Spinal cord (tissue), 10 donors: ENCODE data around the gene ZNF296. TPM values are rescaled to one million over a fixed set of nuclear protein-coding genes. Genes with fewer than 3 reads are reported as not detected.
"Not testable (repeated sequence)": the region's sequence is repeated elsewhere in the genome, so short reads cannot be mapped to it uniquely, and the experiment has no call there.

ENCODE experiments used
- DNase-seq, 6 donors: peaks; one replicate each; pipeline versions ENCODE4 v3.0.0 to v3.0.0-alpha.2; 2013 to 2015; ENCODE audit warnings: low spot score in 6 of 6, low read depth in 4 of 6
- H3K27ac ChIP-seq: one replicate; pipeline ENCODE4 v1.5.1; 2013; ENCODE audit warnings: low read depth, low read length, control low read depth
- H3K27me3 ChIP-seq: one replicate; pipeline ENCODE4 v1.6.1; 2013; ENCODE audit warnings: low read length; ENCODE audit not compliant: control insufficient read depth, insufficient read depth
- H3K36me3 ChIP-seq: one replicate; pipeline ENCODE4 v1.6.1; 2013; ENCODE audit warnings: low read length; ENCODE audit not compliant: control insufficient read depth, insufficient read depth
- H3K4me1 ChIP-seq: one replicate; pipeline ENCODE4 v1.6.1; 2013; ENCODE audit warnings: low read length; ENCODE audit not compliant: control insufficient read depth, insufficient read depth
- H3K4me3 ChIP-seq: one replicate; pipeline ENCODE4 v1.5.1; 2013; ENCODE audit warnings: low read depth, low read length, control low read depth
- H3K9me3 ChIP-seq: one replicate; pipeline ENCODE4 v1.6.1; 2013; ENCODE audit warnings: low read length; ENCODE audit not compliant: control insufficient read depth, insufficient read depth
- WGBS: methylation state at CpG from one replicate; pipeline ENCODE4 v1.1.5; 2013; ENCODE audit warnings: missing lambda C conversion rate; ENCODE audit not compliant: insufficient coverage; 5-methylcytosine and 5-hydroxymethylcytosine counted together
- polyA plus RNA-seq, 2 donors: library from polyadenylated mRNA; unstranded; fragments of 120-200 nt; gene quantifications; one replicate each; pipeline ENCODE4 v1.2.1, GENCODE V29; 2013; ENCODE audit not compliant: insufficient read length in 2 of 2
- total RNA-seq, 2 donors: library from RNA; depleted of rRNA in 1 of 2; stranded (reverse); fragments of 120-200 nt in 1 of 2; fragments of >200 nt in 1 of 2; gene quantifications; one replicate each; pipeline versions ENCODE4 v1.2.3 to v1.2.4, GENCODE V29; 2013 to 2014
- donor health status: healthy.

Gene ZNF296
- total and polyA plus RNA-seq, 4 donors: 0.22 to 3.4 (median 1.7) TPM

DNA sequence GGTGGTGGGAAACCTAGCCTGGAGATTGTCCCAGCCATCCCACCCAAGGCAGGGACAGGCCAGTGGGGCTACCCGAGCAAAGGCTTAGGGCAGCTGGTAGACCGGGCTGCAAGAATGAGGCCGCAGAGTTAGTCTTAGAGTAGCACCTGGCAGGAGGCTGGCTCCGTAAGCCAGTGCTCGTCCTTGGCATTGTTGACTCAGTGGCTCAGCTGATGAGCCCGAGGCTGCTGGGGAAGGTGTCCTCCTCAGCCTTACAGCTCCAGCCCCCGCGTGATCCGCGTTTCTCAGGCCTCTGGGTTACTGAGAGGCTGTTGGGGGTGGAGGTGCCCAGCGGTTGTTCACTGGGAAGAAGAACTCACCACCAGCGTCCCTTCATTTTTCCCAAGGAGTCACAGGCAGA, 41.4 kb upstream of the ZNF296 start:
- Histone ChIP-seq H3K36me3 (peaks cover 20% of the 10 kb centered on the region), H3K4me3 (no peak overlapping the region), H3K27ac (no peak overlapping the region), H3K27me3 (no peaks in the 10 kb centered on the region), H3K9me3 (no peaks in the 10 kb centered on the region), H3K4me1 (peaks cover 34% of the 10 kb centered on the region)
- DNase-seq: no peak
- 76% methylated on average over 7 of the region's 12 CpGs for WGBS

DNA sequence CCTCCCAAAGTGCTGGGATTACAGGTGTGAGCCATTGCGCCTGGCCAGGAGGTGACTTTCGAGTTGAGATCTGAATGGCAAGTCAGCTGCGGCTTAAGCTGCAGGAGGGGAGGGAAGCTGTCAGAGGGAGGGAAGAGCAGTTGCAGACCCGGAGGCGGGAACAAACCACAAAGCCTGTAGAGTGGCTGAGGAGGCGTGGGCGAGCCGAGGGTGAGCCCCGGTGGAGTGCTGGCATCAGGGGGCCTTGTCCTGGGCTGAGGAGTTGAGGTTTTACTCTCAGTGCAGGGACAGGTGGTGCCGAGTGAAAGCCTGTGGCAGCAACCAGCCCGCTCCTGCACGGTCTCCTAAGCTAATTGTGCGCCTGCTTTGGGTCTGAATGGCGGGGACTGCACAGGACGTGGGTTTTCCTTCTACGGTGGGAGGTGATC, 40.9 kb upstream of the ZNF296 start:
- Histone ChIP-seq H3K27me3 (no peaks in the 10 kb centered on the region), H3K36me3 (peaks cover 19% of the 10 kb centered on the region), H3K4me1 (peaks cover 32% of the 10 kb centered on the region), H3K4me3 (no peak overlapping the region), H3K27ac (no peak overlapping the region), H3K9me3 (no peaks in the 10 kb centered on the region)
- 52% methylated on average over 16 of the region's 16 CpGs for WGBS
- DNase-seq: no peak

DNA sequence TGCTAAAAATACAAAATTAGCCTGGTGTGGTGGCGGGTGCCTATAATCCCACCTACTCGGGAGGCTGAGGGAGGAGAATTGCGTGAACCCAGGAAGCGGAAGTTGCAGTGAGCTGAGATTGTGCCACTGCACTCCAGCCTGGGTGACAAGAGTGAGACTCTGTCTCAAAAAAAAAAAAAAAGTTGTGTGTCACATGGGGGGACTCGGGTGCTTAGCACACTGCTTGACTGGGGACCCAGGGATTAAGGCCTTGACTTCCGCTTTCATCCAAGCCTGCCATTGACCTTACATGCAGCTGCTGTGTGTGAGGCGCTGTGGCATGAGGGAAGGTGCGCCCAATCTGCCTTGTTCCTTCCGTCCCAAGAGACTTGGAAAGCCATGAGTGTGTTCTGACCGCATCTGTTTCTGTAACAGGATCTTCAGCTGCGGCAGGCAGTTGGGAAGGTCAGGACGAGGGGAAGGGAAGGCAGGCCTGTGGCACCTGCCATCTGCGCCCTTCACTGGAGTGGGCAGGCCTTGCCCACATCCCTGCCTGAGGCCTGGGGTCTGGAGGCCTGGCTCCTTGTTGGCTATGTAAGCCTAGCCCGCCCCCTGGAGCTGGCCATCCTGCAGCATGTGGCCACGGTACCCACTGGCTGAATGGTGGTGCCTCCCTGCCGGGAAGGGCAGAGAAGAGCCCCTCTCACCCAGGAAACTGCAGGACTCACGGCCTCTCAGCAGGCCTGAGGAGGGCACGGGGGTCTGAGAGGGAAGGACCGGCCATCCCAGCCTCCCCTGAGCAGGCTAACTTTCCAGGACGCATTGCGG, 39.7 kb upstream of the ZNF296 start:
- H3K27ac ChIP-seq: no peak overlapping the region
- H3K9me3 ChIP-seq: no peaks in the 10 kb centered on the region
- no peaks in the 10 kb centered on the region for H3K27me3 ChIP-seq
- H3K4me3 ChIP-seq: no peak overlapping the region
- peaks cover 32% of the 10 kb centered on the region for H3K4me1 ChIP-seq
- 90% methylated on average over 18 of the region's 21 CpGs for WGBS
- no peak for DNase-seq
- peaks cover 19% of the 10 kb centered on the region for H3K36me3 ChIP-seq

DNA sequence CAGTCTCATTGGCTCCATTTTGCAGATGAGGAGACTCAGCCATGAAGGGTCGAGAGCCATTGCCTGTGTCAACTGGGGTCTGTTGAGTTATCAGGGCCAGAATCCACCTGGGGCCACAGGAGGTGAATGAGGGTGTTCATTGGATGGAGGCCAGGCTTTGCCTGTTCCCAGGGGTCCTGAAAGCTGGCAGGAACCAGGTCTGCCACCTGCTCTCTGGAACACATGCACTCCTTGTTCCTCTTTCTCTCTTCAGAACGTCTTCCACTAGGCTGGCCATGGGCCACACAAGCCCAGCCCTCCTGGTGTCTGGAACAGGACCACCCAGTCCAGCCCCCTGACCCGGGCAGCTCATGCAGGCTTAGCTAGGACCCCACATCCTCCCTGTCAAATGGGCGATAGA, 37.8 kb upstream of the ZNF296 start:
- no peak overlapping the region for H3K27ac ChIP-seq
- H3K27me3 ChIP-seq: no peaks in the 10 kb centered on the region
- no peak for DNase-seq
- H3K9me3 ChIP-seq: no peaks in the 10 kb centered on the region
- H3K4me1 ChIP-seq: peaks cover 32% of the 10 kb centered on the region
- peaks cover 20% of the 10 kb centered on the region for H3K36me3 ChIP-seq
- WGBS: 71% methylated on average over 1 of the region's 4 CpGs
- H3K4me3 ChIP-seq: no peak overlapping the region

DNA sequence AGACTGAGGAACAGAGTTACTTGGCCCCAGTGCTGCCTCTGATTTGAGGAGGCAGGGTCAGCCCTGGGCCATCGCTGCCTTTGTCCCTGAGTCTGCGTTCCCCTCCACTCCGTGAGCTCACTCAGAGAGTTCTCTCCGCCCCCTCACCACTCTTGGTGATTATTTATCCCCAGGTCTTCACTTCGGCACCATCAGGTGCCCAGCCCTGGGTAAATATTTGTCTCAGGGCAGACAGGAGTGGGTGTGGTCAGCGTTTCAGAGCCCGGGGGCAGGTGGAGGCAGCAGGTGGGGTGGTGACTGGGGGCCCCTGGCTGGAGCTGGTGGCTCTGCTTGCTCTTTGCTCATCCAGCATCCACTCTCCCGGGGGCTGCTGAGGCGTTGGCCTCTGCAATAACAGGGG, 37.4 kb upstream of the ZNF296 start:
- H3K4me3 ChIP-seq: no peak overlapping the region
- H3K4me1 ChIP-seq: peaks cover 29% of the 10 kb centered on the region
- H3K36me3 ChIP-seq: peaks cover 18% of the 10 kb centered on the region
- H3K9me3 ChIP-seq: no peaks in the 10 kb centered on the region
- H3K27ac ChIP-seq: no peak overlapping the region
- 84% methylated on average over 6 of the region's 9 CpGs for WGBS
- DNase-seq: no peak
- no peaks in the 10 kb centered on the region for H3K27me3 ChIP-seq

DNA sequence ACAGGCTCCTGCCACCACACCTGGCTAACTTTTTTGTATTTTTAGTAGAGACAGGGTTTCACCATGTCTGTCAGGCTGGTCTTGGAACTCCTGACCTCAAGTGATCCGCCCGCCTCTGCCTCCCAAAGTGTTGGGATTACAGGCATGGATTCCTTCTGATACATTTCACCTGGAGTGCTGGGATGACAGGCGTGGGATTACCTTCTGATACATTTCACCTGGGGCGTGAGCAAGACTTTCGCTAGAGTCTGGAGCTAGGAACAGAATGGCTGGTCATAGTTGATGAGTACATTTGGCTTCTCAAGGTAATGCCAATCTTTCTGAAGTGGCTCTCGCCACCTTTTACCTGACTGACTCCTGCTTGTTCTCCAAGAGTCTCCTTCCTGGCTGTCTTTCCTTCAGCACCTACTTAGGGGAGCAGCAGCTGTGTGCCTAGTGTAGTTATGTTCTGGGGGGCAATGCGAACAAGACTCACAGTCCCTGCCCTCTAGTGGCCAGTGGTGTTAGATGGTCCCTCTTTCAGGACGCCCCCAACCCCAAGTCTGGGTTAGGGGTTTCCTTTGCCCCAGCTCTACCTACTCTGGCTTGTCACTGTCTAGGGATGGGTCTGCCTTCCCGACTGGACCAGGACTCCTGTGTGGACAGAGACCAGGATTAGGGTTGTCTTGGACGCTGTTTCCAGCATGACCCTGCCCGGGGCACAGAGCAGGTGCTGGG, 36.0 kb upstream of the ZNF296 start:
- H3K4me1 ChIP-seq: peaks cover 15% of the 10 kb centered on the region
- no peak for DNase-seq
- no peaks in the 10 kb centered on the region for H3K27me3 ChIP-seq
- H3K9me3 ChIP-seq: no peaks in the 10 kb centered on the region
- 97% methylated on average over 7 of the region's 11 CpGs for WGBS
- peaks cover 17% of the 10 kb centered on the region for H3K36me3 ChIP-seq
- H3K27ac ChIP-seq: no peak overlapping the region
- H3K4me3 ChIP-seq: no peak overlapping the region

DNA sequence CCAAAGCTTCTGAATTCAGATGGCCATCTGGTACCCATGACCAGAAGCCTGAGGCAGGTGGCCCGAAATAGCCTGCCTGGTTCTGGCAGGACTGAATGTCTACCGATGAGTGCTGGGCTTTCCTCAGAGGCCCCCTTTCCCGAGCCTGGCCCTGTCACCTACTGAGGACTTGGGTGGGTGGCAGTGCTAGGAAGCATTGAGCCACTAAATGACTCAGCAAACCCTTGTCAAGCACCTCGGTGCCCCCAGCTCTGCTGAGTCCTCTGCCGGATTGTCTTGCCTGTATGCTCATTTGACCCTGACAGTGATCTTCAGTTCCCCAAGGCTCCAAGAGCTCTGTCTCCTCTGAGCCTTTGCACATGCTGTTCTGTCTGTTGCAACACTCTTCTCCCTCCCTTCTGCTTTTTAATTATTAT, 34.6 kb upstream of the ZNF296 start:
- Histone ChIP-seq H3K36me3 (peaks cover 12% of the 10 kb centered on the region), H3K27me3 (no peaks in the 10 kb centered on the region), H3K4me1 (peaks cover 8% of the 10 kb centered on the region), H3K4me3 (no peak overlapping the region), H3K9me3 (no peaks in the 10 kb centered on the region), H3K27ac (no peak overlapping the region)
- no peak for DNase-seq
- 79% methylated on average over 5 of the region's 5 CpGs for WGBS

DNA sequence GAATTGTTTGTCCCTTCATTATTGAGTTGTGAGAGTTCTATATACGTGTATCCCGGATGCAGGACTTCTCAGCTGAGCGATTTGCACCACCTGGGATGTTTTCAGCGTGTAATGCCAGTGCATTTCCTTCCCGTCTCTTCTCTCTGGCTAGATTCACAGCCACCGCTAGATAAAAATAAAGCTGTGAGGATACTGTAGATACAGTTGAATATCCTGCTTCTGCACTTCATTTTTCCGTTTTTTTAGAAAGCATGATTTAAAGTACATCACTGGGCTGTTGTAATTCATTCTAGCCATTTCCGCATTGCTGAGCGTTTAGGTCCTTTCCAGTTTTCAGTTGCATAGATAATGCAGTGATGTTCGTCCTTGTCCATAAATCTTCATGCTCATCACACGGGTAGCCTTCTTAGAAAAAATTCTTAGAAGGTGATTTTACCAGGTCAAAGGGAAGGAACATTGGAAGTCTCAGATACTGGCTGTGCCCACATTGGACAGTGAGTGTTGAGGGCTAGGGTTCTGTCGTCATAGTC, 31.4 kb upstream of the ZNF296 start:
- H3K27me3 ChIP-seq: no peaks in the 10 kb centered on the region
- H3K36me3 ChIP-seq: peaks cover 13% of the 10 kb centered on the region
- no peaks in the 10 kb centered on the region for H3K9me3 ChIP-seq
- peaks cover 23% of the 10 kb centered on the region for H3K4me1 ChIP-seq
- H3K4me3 ChIP-seq: no peak overlapping the region
- DNase-seq: peak in 1 of 6 donors; percentile 22
- H3K27ac ChIP-seq: no peak overlapping the region
- WGBS: 89% methylated on average over 4 of the region's 12 CpGs

DNA sequence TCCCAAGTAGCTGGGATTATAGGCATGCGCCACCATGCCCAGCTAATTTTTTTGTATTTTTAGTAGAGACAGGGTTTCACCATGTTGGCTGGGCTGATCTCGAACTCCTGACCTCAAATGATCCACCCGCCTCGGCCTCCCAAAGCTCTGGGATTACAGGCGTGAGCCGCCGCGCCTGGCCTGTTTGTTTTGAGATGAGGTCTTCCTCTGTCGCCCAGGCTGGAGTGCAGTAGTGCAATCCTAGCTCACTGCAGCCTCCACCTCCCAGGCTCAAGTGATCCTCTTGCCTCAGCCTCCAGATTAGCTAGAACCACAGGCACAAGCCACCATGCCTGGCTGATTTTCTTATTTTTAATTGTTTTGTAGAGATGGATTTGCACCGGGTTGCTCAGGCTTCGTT, 30.1 kb upstream of the ZNF296 start:
- Histone ChIP-seq H3K36me3 (peaks cover 18% of the 10 kb centered on the region), H3K4me1 (peaks cover 30% of the 10 kb centered on the region)
- WGBS: 93% methylated on average over 5 of the region's 11 CpGs
- not testable (repeated sequence) for H3K4me3 ChIP-seq, DNase-seq, H3K27me3 ChIP-seq, H3K9me3 ChIP-seq, H3K27ac ChIP-seq
